Mucosa of stomach (tissue), 1 donor: ENCODE data around the gene RNF214.

Source experiments
- H3K27me3 ChIP-seq: one replicate; pipeline ENCODE4 v1.7.0; 2013; ENCODE audit warnings: mild to moderate bottlenecking, low read length; ENCODE audit not compliant: control insufficient read depth, insufficient read depth
- H3K36me3 ChIP-seq: one replicate; pipeline ENCODE4 v1.7.0; 2013; ENCODE audit warnings: low read length; ENCODE audit not compliant: control insufficient read depth, insufficient read depth
- H3K4me1 ChIP-seq: one replicate; pipeline ENCODE4 v1.7.0; 2013; ENCODE audit warnings: mild to moderate bottlenecking, low read length; ENCODE audit not compliant: control insufficient read depth, insufficient read depth
- H3K4me3 ChIP-seq: one replicate; pipeline ENCODE4 v1.7.0; 2013; ENCODE audit warnings: low read length
- H3K9ac ChIP-seq: one replicate; pipeline ENCODE4 v1.7.0; 2013; ENCODE audit warnings: mild to moderate bottlenecking, low read length, moderate library complexity
- H3K9me3 ChIP-seq: one replicate; pipeline ENCODE4 v1.7.0; 2013; ENCODE audit warnings: mild to moderate bottlenecking, low read length, moderate library complexity; ENCODE audit not compliant: control insufficient read depth
- donor health status: Pancreatic carcinoma.

RNF214 gene

DNA sequence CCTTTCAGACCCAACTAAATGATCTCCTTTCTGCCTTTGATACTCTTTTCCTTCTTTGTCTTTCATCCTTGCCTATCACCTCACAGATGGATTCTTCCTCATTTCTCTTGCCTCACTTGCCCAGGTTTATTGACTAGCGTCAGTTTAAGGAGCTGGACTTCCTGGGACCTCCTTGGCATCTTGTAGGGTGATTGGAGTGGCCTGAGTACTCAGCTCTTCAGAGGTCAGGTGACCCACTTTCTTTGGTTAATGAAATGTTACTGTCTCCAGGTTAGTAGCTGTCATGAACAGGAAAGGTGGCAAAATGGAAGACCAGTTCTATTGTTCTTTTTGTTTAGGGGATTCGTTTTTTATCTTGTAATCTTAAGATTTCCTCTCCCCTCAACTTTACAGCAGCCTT, 54.1 kb downstream of the RNF214 start:
- Histone ChIP-seq H3K9ac (no peak overlapping the region), H3K27me3 (no peaks in the 10 kb centered on the region), H3K9me3 (no peaks in the 10 kb centered on the region), H3K36me3 (peaks cover 4% of the 10 kb centered on the region), H3K4me3 (no peak overlapping the region), H3K4me1 (no peaks in the 10 kb centered on the region)

DNA sequence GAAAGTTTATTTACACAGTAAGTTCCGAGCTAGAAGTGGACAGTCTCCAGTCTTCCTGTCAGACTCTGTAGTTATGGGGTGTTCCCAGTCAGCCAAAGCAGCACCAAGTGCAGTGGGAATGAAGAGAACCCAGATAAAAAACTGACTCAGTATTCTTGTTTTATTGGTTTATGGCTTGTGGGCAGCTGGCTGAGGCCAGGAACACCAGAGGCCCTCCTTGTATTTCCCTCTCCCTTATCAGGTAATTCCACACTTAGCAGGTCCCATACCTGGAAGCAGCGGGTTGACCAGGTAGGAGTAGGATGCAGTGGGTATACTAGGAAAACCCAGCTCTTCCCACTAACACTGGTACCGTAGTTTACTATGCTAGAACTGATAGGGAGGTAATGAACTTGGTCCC, 55.2 kb downstream of the RNF214 start:
- H3K4me3 ChIP-seq: no peak overlapping the region
- no peaks in the 10 kb centered on the region for H3K9me3 ChIP-seq
- peaks cover 4% of the 10 kb centered on the region for H3K36me3 ChIP-seq
- no peak overlapping the region for H3K9ac ChIP-seq
- no peaks in the 10 kb centered on the region for H3K4me1 ChIP-seq
- H3K27me3 ChIP-seq: no peaks in the 10 kb centered on the region

DNA sequence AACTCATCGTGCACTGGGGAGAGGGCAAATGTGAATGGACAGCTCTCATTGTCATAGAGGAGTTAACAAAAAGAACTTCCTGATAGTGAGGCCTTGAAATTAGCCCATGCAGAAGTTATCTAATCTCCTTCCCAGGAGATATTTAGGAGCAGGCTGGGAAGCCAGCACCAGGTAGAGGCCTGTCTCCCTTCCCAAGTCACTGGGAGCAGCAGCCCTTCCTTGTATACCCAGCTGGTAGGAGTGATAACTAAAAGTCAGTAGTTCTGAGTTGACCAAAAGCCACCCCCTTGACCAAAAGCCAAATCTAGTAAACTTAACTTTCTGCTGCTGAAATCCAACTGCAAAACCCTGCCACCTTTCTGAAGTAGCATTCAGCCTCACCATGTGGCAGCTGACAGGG, 57.3 kb downstream of the RNF214 start:
- Histone ChIP-seq H3K4me3 (no peak overlapping the region), H3K9me3 (no peaks in the 10 kb centered on the region), H3K4me1 (no peaks in the 10 kb centered on the region), H3K36me3 (peaks cover 4% of the 10 kb centered on the region), H3K27me3 (no peaks in the 10 kb centered on the region), H3K9ac (no peak overlapping the region)

DNA sequence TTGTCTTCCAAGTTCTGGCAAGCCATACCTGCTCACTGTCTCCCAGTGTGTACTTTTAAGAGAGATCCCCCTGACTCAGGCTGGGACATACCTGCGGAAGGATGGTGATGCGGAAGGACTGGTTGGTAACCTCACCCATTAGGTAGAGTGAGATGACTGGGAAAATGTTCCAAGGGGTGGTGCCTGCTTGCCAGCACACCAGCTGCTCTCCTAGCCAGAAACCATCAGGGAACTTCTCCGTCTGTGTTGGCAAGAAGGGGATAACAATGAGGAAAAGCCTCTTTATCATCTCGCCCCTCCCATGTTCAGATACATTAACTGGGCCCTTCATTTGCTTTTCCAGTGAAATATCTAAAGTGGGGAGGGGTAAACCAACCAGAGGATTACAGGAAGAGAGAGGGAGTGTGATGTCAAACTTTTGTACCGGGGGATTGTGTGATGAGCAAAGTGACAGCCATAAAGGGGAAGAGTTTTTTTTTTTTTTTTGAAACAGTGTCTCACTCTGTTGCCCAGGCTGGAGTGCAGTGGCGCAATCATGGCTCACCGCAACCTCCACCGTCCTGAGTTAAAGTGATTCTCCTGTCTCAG, 58.4 kb downstream of the RNF214 start, which contains the start of gene BACE1-AS:
Gene BACE1-AS, plus strand, starts transcription at position 538 of the 588 bp plus-strand sequence.
- Histone ChIP-seq H3K9ac (no peak within 1 kb of the TSS), H3K36me3 (peaks cover 4% of the 10 kb centered on the region), H3K9me3 (no peaks in the 10 kb centered on the region), H3K4me1 (no peaks in the 10 kb centered on the region), H3K4me3 (no peak within 1 kb of the TSS), H3K27me3 (no peaks in the 10 kb centered on the region)

DNA sequence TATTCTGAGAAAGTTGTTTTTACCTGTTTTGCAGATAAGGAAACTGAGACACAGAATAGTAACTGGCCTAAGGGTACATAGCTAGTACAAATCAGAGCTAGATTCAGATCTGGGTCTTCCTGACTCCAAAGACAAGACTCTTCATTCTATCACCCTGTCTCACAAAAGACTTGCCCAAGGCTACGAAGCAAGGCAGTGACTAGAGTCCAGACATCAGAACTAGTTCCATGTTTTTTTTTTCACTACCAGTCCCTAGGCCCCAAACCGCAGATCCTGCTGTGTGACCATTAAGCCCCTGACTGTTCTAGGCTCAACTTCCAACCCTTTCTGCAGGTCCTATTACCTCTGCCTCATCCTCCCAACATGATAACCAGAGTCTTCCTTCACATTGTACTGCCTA, 60.1 kb downstream of the RNF214 start:
- Histone ChIP-seq H3K4me3 (no peak overlapping the region), H3K9ac (no peak overlapping the region), H3K9me3 (no peaks in the 10 kb centered on the region), H3K36me3 (peaks cover 4% of the 10 kb centered on the region), H3K4me1 (no peaks in the 10 kb centered on the region), H3K27me3 (no peaks in the 10 kb centered on the region)

DNA sequence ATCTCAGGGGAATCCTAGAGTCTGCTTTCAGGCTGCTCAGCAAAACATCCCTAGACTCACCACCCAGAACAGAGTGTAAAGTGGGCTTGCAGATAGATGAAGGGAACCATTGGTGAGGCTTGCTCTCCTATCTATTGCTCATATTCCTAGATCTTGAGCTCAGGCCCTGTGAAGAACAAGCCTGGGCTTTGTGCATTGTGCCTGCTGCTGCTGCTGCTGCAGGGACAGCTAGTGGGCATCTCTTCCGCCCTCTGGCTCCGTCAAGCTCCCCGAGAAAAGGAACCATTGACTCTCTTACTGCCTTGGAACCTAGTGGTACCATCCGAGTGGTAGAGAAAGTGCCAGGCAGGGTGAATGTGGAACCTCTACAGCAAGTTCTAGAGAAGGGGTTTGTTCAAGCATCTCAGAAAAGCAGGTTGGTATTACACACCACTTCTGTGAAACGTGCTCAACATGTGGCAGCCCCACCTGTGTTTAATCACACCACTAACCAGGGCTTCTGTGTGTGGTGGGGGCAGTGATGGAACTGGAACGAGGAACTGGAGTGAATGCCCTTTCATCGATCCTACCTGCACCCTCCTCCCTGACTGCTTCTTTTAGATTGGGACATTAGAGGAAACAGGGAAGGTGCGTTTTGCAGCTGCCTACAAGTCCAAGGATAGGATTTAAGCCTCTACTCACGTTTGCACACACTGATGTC, 63.1 kb downstream of the RNF214 start:
- Histone ChIP-seq H3K4me3 (no peak overlapping the region), H3K9me3 (no peaks in the 10 kb centered on the region), H3K36me3 (peaks cover 4% of the 10 kb centered on the region), H3K4me1 (peaks cover 16% of the 10 kb centered on the region), H3K27me3 (no peaks in the 10 kb centered on the region), H3K9ac (no peak overlapping the region)

DNA sequence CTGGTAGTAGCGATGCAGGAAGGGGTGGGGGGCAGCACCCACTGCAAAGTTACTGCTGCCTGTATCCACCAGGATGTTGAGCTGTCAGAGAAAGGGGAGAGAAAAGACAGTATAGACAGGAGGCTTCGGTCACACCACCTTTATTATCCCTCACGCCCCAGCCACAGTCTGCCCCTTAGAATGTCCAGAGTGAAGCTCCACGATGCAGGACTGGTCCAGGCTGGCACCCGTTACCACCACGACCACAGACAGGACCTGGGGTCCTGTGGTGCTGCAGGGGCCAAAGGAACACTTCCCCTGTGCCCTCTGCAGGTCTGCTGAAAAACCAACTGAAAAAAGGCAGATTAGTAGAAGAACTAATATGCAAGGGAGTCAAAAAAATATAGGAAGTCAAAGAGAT, 64.4 kb downstream of the RNF214 start:
- Histone ChIP-seq H3K27me3 (no peaks in the 10 kb centered on the region), H3K36me3 (peaks cover 4% of the 10 kb centered on the region), H3K9me3 (no peaks in the 10 kb centered on the region), H3K4me1 (peaks cover 16% of the 10 kb centered on the region), H3K4me3 (no peak overlapping the region), H3K9ac (no peak overlapping the region)

DNA sequence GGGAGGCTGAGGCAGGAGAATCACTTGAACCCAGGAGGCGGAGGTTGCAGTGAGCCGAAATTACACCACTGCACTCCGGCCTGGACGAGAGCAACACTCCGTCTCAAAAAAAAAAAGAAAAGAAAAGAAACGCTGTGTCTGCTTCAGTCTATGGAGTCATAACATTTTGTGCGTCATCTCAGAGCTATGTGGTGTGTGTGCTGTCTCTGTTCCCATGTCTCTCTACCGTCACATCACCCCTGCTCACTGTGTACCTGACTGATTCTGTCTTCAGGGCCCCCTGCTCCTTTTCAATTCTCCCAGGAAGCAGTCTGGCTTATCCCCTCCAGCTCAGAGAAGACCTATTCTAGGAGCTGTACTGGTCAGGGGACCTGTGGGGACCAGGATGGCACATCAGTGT, 65.7 kb downstream of the RNF214 start:
- Histone ChIP-seq H3K4me1 (peaks cover 16% of the 10 kb centered on the region), H3K9ac (no peak overlapping the region), H3K36me3 (no peaks in the 10 kb centered on the region)

DNA sequence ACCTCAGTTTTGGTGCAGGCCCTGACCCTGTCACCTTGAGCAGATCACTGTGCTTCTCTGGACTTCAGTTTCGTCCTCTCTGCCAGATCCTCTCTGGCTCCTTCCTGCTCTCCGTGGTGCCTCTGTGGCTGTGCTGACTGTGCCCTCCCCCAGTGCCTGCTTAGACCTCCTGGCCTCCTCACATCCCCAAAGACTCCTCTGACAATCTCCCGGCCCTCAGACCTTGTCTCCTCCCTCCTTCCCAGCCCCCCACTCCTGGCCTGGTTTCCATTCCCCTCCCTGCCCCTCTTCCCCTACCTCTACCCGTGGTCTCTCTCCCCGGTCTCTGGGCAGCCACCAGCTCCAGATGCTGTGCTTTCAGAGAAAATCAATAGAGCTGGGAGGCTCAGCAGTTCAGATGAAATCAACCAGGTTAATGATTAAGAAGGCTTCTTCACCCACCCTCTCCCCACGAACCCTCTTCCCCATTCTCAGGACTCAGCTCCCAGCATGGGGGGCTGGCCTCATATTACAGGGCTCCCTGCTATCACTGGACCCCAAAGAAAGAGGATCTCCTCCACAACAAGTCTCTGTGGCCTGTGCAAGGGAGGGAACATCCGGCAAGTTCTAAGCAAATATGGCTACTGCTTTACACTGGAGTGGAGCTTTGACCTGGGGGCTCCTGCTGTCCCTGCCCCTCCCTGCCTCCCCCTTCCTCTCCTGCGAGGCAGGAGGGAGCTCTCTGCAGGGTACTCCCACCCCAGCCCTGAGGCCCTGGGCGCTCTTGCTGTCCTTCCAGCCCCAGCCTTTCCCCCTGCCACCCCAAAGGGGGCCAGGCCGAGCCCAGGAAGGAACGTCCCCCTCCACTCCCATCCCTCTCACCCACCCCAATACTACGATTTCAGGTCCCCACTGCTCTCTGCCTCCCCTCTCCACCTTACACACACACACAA, 67.1 kb downstream of the RNF214 start:
- no peaks in the 10 kb centered on the region for H3K36me3 ChIP-seq
- no peaks in the 10 kb centered on the region for H3K27me3 ChIP-seq
- no peaks in the 10 kb centered on the region for H3K9me3 ChIP-seq
- peaks cover 16% of the 10 kb centered on the region for H3K4me1 ChIP-seq
- peak overlapping the region; percentile 32 for H3K9ac ChIP-seq
- no peak overlapping the region for H3K4me3 ChIP-seq

More for the DNA sequence above, 65.7 kb downstream of the RNF214 start:
- no peaks in the 10 kb centered on the region for H3K27me3 ChIP-seq
- no peak overlapping the region for H3K4me3 ChIP-seq
- no peaks in the 10 kb centered on the region for H3K9me3 ChIP-seq

DNA sequence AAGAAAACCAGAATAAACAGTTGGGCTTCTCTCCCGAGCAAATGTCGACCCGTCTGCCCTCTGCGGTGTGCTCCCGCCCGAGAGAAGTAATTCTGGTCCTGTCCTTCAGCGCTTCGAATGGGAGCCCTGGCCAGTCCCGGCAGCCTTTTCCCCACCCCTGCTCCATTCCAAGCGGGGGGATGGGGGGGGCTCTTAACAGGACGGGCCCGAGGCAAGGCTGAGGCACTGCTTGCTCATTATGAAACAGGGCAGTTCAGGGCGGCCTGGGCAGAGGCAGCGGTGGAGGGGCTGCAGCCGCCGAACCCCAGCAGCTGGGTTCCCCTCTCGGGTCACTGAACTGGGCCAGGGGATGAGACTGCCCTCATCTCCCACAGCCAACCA, 67.8 kb downstream of the RNF214 start:
- Histone ChIP-seq H3K4me3 (no peak overlapping the region), H3K27me3 (no peaks in the 10 kb centered on the region), H3K4me1 (peaks cover 16% of the 10 kb centered on the region), H3K9ac (peak overlapping the region; percentile 32), H3K9me3 (no peaks in the 10 kb centered on the region), H3K36me3 (no peaks in the 10 kb centered on the region)

DNA sequence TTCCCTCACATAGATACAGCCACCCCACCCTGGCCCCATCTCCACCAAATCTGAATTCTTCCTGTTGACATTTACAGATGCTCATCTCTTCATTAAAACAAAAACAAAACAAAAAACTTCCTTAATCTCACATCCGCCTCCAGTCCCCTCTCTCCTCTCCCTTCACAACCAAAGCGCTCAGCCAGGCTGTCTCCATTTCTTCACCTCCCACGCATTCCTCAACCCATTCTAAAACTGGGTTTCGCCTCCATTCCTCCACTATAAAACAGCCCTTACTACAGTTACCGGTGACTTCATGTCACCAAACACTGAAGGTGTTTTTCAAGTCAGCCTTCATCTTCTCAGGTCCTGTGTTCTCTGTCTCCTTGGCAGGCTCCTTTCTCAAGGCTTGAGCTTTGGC, 68.3 kb downstream of the RNF214 start:
- Histone ChIP-seq H3K4me3 (no peak overlapping the region), H3K9ac (peak overlapping the region; percentile 32), H3K9me3 (no peaks in the 10 kb centered on the region), H3K27me3 (no peaks in the 10 kb centered on the region), H3K36me3 (no peaks in the 10 kb centered on the region), H3K4me1 (peaks cover 16% of the 10 kb centered on the region)

DNA sequence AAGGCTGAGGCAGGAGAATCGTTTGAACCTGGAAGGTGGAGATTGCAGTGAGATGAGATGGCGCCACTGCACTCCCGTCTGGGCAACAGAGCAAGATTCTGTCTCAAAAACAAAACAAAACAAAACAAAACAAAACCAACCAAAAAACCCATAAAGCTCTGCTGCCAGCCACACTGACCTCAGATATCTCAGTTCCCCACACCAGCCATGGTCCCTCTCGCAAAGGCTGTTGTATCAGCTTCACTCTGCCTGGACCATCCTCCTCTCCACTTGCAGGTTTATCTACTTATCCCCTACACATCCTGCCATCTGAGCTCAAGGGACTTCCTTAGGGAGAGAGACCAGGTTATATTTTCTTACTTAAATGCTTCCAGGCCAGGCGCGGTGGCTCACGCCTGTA, 69.8 kb downstream of the RNF214 start:
- Histone ChIP-seq H3K9ac (no peak overlapping the region), H3K4me1 (peaks cover 16% of the 10 kb centered on the region), H3K4me3 (no peak overlapping the region), H3K9me3 (no peaks in the 10 kb centered on the region), H3K27me3 (no peaks in the 10 kb centered on the region), H3K36me3 (no peaks in the 10 kb centered on the region)
